Suppressor macrophage treated with lipopolysaccharide for 1 hour (primary cell): ENCODE measurements around the gene IGSF23.
"Not testable (repeated sequence)": the region's sequence is repeated elsewhere in the genome, so short reads cannot be mapped to it uniquely, and the experiment has no call there.

Source experiments
- DNase-seq, 3 donors: peaks; one replicate each; pipeline ENCODE4 v3.0.0-alpha.2; 2020 to 2022

Gene IGSF23

DNA sequence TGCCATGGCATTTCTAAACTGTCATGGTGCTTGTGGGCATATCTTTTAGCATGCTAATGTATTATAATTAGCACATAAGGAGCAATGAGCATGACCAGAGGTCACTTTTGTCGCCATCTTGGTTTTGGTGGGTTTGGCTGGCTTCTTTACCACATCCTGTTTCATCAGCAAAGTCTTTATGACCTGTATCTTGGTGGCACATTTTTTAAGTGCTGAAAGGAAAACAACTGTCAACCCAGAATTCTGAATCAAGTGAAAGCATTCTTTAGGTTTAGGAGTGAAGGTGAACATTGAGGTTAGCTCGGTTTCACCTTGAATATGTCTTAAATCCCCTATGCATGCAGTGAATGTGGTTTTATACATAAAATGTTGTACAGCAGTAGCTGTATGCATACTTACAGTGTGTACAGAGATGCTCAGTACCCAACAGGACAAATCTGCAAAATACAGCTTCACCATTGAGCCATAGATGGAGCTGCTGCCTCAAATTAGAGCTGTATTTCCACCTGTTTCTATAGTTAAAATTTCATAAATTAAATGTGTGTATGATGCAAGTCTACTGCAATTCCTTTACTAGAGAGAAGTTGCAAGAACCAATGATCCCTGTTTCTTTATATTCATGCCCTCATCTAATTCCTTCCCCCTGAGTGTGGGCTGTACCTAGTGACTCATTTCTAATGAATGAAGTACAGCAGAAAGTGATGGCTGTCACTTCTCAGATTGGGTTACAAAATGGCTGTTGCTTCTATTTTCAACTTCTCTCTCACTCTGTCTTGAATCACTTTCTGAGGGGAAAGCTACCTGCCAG, 25.2 kb upstream of the IGSF23 start:
- DNase-seq = peak; percentile 72 to 87 (median 83)

DNA sequence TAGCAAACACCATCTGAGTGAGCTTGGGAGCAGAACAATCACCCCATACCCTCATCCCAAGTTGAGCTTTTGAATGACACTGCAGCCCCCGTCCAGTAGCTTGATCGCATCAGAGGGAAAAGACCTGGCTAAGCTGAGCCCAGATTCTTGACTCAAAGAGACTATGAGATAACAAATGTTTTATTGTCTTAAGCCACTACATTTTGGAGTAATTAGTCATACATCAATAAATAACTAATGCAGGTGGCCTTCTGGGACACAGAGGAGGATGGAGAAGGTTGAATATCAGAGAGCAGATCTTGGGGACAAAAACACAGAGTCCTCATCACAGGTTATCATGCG, 24.6 kb upstream of the IGSF23 start:
- DNase-seq = no peak

DNA sequence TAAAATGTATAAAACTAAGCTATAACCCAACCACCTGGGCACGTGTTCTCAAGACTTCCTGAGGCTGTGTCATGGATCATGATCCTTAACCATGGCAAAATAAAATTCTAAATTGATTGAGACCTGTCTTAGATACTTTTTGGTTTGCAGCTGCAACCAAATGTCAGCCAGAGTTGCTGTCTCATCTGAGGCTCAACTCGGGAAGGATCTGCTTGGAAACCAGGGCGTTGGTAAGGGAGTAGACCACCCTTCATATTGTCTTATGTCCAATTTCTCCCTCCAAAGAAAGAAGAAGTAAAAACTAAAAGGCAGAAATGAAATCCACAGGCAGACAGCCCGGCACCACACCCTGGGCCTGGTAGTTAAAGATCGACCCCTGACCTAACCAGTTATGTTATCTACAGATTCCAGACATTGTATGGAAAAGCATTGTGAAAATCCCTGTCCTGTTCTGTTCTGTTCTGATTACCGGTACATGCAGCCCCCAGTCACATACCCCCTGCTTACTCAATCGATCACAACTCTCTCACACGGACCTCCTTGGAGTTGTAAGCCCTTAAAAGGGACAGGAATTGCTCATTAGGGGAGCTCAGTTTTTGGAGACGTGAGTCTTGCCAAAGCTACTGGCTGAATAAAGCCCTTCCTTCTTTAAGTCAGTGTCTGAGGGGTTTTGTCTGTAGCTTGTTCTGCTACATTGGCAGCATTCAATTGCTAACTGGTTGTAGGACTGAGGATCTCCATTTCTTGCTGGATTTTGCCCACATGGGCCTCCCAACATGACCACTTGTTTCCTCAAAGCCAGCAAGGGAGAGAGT, 22.9 kb upstream of the IGSF23 start:
- no peak for DNase-seq

DNA sequence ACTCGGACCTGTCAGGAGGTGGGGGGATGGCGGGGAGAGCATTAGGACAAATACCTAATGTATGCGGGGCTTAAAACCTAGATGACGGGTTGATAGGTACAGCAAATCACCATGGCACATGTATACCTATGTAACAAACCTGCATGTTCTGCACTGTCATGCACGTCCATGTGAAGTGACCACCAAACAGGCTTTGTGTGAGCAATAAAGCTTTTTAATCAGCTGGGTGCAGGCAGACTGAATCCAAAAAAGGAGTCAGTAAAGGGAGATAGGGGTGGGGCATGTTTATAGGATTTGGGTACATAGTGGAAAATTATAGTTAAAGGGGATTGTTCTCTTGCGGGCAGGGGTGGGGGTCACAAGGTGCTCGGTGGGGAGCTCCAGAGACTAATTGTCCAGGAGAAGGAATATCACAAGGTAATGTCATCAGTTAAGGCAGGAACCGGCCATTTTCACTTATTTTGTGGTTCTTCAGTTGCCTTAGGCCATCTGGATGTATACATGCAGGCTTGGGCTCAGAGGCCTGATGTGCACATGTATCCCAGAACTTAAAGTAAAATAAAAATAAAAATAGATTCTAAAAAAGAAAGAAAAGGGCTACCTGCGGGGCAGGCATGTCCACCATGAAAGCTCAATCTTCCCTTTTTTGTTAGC, 21.9 kb upstream of the IGSF23 start:
- DNase-seq = not testable (repeated sequence)

DNA sequence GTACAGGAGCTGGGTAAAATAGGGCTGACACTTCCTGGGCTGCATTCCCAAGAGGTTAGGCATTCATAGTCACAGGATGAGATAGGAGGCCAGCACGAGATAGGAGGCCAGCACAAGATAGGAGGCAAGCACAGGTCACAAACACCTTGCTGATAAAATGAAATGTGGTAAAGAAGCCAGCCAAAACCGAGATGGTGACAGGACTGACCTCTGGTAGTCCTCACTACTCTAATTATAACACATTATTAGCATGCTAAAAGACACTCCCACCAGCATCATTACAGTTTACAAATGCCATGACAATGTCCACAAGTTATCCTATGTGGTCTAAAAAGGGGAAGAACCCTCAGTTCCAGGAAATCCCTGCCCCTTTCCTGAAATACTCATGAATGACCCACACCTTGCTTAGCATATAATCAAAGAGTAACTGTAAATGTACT, 20.9 kb upstream of the IGSF23 start:
- peak; percentile 44 to 76 (median 45) for DNase-seq

DNA sequence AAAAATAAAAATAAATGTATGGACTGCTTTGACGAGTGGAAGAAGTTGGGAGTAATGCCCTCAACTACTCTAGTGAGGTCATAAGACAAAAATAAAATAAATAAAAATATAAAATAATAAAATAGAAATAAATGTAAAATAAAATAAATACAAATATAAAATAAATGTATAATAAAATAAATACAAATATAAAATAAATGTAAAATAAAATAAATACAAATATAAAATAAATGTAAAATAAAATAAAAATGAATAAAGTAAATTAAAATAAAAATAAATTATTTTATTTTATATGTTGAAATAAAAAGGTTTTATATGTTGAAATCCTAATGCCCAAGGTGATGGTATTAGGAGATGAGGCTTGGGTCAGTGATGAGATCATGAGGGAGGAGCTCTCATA, 20.1 kb upstream of the IGSF23 start:
- DNase-seq = no peak

DNA sequence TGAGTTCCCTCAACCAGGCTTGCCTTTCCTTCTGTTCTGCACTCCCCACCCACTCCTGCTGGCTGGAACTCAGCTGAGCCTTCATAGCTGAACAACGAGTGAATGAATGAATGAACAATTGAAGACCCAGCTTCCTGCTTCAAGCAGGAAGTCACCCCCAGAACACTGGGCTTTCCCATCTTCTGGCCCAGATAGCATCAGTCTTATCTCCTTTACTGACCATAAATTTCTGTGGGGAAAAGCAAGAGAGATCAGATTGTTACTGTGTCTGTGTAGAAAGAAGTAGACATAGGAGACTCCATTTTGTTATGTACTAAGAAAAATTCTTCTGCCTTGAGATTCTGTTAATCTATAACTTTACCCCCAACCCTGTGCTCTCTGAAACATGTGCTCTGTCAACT, 19.5 kb upstream of the IGSF23 start:
- DNase-seq = peak in 1 of 3 donors; percentile 25

DNA sequence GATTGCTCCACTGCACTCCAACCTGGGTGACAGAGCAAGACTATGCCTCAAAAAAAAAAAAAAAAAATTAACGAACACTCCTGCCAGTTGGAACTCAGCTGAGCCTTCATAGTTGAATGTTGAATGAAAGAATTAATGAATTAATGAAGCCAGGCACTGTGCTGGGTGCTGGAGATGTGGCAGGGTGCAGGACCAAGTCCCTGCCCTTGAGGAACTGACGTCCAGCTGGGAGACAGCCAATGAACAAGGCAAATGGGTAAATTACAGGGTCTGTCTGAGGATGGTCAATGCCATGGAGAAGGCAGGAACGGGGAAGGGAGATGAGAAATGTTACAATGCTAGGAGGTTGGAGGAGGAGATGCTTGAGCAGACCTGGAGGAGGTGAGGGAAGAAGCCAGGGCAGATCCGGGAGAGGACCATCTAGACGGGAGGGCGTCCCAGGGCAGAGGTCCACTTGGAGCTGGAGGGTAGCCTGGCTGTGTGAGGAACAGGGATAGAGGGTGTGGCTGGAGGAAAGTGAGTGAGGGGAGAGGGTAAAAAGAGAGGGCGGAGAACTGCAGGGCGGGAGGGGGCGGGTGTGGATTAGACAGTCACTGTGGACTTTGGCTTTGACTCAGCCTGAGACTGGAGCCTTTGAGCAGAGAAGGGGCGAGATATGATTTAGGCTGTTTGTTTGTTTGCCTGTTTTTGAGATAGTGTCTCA, 16.8 kb upstream of the IGSF23 start:
- no peak for DNase-seq

DNA sequence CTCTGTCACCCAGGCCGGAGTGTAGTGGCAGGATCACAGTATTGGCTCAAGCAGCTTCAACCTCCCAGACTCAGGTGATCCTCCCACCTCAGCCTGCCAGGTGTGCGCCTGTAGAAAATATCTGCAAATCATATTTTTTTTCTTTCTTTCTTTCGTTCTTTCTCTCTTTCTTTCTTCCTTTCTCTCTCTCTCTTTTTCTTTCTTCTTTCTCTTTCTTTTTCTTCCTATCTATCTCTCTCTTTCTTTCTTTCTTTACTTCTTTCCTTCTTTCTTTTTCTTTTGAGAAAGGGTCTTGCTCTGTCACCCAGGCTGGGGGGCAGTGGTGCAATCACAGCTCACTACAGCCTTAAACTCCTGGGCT, 16.3 kb upstream of the IGSF23 start:
- DNase-seq = no peak

DNA sequence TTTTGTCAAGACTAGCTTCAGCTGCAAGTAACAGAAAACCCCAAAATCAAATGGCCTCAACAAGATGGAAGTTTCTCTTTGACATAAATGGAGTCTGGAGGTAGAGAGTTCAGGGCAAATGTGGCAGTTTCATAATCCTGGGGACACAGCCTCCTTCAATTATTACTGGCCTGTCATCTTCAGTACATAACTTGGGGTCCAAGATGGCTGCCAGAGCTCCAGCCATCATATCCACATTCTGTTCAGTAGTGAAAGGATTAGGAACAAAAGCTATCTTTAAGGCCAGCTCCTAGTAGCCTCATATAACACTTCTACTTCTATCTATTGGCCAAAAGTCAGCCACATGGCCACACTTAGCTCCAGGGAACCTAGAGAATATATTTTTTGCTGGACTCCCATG, 15.0 kb upstream of the IGSF23 start:
- no peak for DNase-seq

DNA sequence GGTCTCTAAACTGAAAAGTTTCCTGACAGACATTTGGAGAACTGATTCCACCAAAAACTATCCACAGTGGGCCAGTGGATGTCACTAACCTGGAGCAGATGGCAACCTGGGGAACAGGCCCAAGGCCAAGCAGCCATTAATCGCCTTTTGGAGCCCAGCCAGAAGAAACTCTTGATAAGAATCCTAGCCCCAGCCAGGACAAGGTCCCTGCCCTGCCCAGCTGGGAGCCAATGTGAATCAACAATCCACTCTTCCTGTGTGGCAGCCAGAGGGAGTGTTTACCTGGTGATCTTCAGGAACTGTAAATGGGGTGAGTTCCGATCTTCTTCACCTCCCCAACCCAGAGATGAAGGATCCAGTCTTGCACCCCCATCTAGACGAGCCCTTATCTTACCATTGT, 14.5 kb upstream of the IGSF23 start:
- DNase-seq = no peak

DNA sequence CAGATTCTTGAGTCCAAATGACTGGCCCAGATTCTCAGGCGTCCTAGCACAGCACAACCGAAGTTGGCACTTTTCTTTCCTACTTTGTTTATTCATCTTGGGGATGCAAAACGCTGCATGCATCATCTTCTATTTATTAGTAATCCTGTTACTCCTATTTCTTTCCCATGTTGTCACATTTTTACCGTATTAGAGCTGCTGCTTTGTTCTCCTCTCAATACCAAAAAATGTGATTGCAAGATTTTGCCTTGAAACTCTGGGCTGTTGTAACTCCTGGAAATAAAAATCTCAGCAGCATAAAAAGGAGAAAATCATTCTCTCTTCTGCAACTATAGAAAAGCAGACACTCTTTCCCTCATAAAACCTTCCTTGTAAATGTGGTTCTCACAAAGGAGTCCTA, 12.9 kb upstream of the IGSF23 start:
- no peak for DNase-seq

DNA sequence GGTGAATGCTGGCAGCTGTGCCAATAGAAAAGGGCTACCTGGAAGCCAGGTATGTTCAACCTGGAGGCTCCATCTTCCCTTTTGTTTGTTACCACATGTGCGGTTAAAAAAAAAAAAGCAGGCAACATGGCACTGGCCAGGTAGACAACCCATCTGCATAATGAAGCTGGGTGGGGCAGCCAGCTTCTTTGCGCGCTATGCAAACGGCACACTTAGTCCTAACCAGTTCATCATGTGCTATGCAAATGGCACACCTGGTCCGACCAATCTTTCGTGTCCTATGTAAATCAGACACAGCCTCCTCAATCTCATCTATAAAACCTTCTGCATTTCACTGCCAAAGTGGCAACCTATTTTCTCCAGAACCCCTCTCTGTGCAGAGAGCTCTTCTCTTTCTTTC, 11.3 kb upstream of the IGSF23 start:
- DNase-seq = no peak

DNA sequence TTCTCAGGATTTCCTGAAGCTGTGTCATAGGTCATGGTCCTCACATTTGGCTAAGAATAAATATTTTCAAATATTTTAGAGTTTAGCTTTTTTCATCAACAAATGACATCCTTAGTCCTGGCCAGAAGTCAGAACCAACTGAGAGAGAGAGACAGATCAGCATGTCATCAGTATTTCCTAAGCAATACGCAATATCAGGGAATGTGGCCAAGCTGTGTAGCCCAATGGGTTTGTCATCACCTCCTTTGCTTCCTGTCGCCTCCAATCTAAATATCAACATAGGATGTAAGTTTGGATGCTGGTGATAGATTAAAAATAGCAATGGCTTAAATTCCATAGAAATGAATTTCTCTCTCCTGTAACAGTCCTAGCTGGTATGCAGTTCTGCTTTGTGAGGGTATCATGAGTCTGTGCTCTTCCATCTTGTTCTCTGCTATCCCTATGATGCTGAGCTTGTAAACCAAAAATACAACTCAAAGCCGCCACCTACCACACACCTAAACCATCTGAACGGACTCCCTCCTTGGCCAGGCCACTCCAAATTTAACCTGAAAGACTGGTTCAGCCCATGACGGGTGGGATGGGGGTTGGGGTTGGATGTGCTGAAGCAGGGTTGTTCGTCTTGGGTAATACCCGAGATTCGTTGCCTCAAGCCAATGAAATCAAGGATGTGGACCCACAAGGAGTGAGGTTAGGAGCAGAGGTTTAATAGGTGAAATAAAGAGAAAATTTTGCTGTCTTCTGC, 10.0 kb upstream of the IGSF23 start:
- DNase-seq = no peak

DNA sequence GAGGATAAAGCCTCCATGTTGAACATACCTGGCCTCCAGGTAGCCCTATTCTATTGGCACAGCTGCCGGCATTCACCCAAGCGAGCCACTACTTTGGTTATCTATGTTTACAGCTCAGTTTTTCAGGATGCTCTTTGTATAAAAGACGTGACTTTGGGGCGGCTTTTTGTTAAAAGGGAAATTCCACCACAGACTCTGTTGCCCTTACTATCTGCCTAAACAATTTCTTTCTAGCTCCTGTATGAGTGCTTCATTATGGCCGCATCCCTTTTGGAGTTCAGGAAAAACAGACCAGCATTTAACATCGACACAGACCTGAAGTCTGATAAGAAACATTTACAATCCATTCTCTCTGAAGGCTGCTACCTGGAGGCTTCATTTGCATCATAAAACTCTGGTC, 9.1 kb upstream of the IGSF23 start:
- DNase-seq = no peak

DNA sequence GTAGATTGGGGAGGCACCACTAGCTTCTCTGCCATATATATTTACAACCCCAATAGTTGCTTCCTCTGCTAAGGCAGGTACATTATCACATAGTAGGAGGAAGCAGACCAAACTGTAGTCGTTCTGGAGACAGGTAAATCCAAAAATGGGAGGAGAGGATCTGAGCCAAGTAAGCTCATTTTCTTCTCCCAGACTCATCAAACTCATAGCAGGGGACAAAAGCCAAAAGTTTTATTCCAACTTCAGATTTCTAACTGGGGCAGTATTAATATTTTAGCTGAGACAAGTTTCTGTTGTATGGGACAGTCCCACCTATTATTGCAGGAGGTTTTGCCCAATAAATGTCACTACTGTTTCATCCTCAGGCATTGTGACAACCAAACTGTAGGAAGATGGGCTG, 7.8 kb upstream of the IGSF23 start:
- no peak for DNase-seq

DNA sequence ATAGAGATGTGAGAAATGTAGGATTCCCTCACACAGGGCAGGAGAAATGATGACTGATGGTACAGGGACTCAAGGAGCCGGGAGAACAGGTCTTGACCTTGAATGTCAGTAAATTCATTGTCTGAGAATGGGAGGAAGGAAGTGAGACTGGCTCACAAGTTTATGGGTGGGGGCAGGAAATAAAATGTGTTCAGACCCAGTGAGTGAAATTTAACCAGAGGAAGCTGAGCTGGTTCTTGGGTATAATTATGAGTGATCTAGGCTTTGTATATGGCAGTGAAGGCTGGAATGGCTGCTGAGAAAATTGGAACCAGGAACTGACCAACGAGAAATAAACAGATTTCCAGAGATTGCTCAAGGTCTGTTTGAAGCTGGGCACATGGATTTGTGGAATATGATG, 6.3 kb upstream of the IGSF23 start:
- peak; percentile 24 to 58 (median 47) for DNase-seq

DNA sequence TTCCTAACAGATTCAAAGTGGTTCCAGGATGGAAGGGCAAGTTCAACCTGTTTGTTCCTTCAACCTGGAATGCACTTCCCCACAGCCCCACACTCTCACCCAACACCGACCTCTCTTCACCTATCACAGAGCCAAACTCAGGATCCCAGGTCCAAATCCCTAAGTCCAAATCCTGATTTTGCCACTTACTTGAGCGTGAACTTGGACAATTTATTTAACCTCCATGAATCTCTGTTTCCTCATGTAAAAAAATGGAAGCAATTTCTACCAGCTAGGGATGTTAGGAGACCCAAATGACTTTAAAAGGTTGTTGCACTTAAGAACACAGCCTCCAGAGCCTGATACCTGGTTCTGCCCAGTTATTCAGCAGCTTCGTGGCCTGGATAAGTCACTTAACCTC, 5.4 kb upstream of the IGSF23 start:
- DNase-seq = no peak

DNA sequence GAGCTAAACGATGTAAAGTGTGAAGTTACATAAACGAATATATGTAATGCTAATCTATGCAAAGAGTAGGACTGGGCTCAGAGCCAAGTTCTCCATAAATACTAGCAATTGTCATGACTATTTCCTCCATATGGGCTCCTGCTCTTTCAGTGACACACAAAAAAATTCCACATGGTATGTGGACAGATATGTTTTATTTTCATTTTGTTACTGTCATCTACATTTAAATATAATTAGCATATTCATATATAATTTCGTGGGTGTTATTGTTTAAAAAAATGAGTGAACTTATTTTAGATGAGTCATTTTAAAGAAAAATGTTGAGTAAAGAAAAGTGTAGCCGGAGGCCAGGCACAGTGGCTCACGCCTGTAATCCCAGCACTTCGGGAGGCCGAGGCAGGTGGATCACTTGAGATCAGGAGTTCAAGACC, 5.0 kb upstream of the IGSF23 start:
- peak; percentile 73 to 90 (median 76) for DNase-seq

DNA sequence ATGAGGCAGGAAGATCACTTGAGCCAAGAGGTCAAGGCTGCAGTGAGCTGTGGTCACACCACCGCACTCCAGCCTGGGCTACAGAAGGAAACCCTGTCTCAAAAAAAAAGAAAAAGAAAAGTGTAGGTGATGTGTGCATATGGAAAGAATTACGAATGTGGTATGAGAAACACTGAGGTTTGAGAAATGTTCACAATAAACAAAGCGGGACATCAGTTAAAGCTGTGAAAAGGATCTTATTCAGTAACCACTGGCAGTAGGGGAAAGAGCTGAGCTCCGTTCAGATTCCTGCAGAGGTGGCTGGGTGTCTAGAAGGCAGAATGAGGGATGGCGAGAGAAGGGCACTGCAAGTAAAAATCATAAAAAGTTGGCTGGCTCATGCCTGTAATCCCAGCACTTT, 4.1 kb upstream of the IGSF23 start:
- DNase-seq = no peak

DNA sequence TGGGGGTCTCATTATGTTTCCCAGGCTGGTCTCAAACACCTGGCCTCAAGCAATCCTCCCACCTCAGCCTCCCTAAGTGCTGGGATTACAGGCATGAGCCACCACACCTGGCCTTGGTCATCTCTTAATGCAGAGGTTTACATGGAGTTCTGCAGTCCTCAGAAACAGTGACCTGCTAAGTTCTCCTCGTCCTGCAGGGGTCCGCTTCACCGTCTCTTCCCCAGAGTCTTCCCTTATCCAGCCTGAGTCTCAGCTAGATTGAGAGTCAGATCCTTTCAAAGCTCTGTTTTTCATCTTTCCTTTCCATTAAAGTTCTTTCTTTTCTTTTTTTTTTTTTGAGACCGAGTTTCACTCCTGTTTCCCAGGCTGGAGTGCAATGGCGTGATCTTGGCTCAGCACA, 2.9 kb upstream of the IGSF23 start:
- peak in 2 of 3 donors; percentile 55 to 60 for DNase-seq

DNA sequence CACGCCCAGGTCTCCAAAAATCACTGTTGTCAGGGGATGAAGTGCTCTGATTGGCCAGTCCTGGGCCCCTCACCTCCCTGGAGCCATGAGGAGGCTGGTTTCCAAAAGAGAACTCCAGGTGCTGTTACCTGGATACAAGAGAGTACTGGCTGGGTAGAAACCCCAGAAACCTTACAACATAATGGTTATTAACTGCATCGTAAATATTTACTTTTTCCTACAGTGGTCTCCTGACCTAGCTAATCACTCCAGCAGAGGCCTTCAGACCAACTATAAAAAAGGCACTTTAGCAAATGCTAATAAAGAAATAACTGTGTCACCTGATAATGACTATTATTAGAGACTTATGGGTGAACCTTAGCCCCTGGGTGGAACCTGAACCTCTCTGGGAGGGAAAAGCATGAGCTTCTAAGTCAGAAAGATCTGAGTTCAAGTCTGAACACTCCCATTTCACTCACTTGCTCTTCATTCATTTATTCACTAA, 1.5 kb upstream of the IGSF23 start:
- DNase-seq = no peak
